GM10266 (cell line): ENCODE results near the gene SCYGR1.

Source experiments
- DNase-seq: peaks from one replicate; pipeline ENCODE4 v3.0.0; 2012; ENCODE audit errors: extremely low spot score
- TF ChIP-seq, protein P1 (sequence below): IDR thresholded peaks from 2 replicates; pipeline ENCODE4 v1.5.1; 2012; ENCODE audit warnings: mild to moderate bottlenecking, low read depth; ENCODE audit not compliant: control insufficient read depth, insufficient read depth; ENCODE audit errors: missing control alignments

SCYGR1 gene

DNA sequence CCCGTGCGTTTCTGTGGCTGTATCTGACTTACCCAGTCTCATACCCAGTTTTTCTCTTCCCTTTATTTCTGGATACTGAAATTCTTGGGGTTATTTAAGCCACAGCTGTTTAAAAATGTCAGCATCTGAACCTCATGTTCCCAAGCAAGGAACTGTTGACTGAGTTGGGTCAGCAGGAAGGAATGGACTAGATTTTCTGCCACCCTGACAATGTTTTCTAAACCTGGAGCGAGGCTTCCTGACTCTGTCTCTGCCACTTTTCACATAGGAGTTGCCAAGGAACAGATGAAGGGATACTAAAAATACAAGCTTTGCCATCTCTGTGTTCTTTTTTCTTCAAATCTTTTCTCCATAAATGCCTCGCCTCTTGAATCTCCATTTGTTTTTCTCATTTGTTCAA is 29.0 kb upstream of the SCYGR1 start:
- TF ChIP-seq, protein P1, sequence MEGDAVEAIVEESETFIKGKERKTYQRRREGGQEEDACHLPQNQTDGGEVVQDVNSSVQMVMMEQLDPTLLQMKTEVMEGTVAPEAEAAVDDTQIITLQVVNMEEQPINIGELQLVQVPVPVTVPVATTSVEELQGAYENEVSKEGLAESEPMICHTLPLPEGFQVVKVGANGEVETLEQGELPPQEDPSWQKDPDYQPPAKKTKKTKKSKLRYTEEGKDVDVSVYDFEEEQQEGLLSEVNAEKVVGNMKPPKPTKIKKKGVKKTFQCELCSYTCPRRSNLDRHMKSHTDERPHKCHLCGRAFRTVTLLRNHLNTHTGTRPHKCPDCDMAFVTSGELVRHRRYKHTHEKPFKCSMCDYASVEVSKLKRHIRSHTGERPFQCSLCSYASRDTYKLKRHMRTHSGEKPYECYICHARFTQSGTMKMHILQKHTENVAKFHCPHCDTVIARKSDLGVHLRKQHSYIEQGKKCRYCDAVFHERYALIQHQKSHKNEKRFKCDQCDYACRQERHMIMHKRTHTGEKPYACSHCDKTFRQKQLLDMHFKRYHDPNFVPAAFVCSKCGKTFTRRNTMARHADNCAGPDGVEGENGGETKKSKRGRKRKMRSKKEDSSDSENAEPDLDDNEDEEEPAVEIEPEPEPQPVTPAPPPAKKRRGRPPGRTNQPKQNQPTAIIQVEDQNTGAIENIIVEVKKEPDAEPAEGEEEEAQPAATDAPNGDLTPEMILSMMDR = no peak
- no peak for DNase-seq

DNA sequence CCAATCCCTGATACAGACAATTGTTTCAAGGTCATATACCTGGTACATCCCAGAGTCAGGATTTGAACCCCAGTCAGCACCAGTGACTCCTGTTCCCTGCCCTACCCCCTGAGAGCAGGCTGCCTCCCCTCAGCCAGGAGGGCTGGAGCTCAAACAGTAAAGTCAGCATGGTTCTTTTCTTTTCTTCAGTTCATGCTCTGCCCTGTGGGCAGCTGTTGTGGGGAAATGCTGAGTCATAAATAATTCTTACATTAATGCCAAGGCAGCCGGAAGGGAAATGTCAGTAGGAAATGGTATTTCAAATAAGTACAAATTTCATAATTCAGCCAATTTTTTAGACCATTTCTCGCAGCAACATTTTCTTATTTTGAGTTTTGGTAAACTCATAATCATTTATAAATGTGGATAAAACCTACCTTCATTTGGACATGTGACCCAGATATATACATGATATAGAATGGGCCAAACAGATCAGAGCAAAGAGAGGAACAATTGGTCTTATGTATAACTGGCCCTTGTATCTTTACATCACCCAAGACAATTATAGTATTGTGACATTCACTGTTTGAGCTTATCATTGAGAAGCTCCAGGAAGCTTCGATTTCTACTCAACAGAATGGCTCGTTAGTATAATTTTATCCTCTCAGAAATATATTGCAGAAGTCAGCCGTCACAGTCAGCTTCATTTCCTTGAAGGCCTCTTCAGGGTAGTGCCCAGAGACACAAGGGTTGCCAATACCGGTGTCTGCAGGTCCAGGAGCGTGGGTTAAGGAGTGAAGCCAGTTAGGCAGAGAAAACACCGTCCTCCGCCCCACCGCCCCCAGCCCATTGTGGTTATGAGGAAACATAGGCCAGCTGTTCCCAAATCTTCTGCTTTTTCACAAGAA is 28.0 kb upstream of the SCYGR1 start:
- TF ChIP-seq, protein P1 = no peak
- no peak for DNase-seq

DNA sequence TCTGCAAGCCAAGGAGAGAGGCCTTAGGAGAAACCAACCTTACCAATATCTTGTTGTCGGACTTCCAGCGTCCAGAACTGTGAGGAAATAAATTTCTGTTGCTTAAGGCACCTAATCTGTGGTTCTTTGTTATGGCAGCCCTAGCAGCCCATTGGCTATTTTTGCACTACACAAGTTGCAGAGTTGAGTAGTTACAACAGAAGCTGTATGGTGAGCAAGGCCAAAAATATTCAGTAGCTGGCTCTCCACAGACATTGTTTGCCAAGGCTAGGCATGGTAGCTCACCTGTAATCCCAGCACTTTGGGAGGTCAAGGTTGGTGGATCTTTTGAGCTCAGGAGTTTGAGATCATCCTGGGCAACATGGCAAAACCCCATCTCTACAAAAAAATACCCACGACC is 27.1 kb upstream of the SCYGR1 start:
- TF ChIP-seq, protein P1 = no peak
- DNase-seq = no peak

DNA sequence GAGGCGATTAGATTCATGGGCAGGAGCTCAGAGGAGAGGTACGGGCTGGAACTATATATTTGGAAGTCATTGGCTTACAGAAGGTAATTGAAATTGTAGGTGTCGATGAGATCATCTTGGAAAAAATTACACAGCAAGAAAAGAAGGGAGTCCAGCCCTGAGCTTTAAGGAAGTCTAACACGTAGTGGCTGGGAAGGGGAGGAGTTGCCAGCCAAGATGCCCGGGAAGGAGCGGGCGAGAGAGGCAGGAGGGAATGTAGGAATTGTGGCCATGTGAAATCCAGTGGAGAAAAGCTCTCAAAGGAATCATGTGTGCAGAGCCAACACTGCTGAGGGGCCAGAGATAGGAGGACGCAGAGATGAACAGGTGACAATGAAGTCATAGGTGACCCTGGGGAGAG is 25.6 kb upstream of the SCYGR1 start:
- DNase-seq = no peak
- TF ChIP-seq, protein P1 = no peak

DNA sequence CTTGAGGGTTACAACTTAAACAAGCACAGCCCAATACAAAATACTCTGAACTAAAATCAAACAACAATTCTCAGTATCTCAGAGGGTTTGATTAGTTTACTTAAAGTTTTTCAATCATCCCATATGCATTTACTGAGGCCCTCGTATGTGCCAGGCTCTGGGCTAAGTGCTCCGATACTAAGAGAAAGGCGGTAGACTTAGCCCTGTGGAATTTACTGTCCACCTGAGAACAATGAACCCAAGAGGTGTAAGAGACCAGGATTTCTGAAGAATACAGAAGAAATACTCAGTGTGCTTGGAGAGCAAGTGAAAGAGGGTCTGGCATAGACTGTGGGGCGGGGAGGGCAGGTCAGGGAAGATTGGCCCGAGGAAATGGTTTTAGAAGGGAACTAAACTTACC is 25.1 kb upstream of the SCYGR1 start:
- TF ChIP-seq, protein P1 = no peak
- no peak for DNase-seq

DNA sequence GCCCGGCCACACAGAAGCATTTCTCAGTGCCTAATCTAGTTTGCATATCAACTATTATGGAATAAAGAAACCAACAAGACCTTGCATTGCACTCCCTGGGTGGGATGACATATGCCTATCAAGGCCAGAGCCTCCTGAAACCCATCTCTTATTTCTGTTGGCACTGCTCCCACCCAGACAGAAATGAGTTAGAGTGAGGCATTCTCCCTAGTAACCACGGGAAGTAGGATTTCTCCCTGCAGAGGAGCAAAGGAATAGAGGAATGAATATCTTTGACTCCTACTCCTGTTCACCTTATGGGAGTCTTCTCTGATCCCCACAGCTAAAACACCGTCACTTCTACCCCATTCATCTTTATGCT is 24.2 kb upstream of the SCYGR1 start:
- TF ChIP-seq, protein P1 = no peak
- DNase-seq = no peak

DNA sequence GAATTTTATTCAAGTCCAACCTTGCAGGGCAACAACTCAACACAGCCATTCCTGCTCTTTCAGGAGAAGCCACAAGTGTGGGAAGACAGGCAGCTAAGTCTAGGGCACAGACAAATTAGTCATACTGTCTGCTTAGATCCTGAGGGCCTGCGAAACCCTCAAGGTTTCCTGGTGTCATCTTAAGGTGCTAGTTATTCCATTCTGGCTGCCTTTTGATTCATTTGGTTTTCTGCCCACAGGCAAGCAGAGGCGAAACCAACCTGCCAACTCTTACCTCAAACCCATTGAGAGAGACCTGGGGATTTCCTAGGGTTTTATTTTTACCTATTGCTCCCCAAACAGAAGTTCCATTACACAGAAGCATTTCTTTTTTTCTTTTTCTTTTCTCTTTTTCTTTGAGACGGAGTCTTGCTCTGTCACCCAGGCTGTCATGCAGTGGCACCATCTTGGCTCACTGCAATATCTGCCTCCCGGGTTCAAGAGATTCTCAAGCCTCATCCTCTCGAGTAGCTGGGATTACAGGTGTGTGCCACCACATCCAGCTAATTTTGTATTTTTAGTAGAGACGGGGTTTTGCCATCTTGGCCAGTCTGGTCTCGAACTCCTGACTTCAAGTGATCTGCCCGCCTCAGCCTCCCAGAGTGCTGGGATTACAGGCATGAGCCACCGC is 23.7 kb upstream of the SCYGR1 start:
- DNase-seq = peak; percentile 51
- TF ChIP-seq, protein P1 = no peak
